Measurements from ENCODE around the gene SNN. TPM values are rescaled to one million over a fixed set of nuclear protein-coding genes. Genes with fewer than 3 reads are reported as not detected.

SNN gene
- total and polyA plus RNA-seq, 2 of the 8 experiments (the other 6 are each of a cell fraction or from before 2014, with no cell fraction given) = 37.4 to 66.9 TPM

DNA sequence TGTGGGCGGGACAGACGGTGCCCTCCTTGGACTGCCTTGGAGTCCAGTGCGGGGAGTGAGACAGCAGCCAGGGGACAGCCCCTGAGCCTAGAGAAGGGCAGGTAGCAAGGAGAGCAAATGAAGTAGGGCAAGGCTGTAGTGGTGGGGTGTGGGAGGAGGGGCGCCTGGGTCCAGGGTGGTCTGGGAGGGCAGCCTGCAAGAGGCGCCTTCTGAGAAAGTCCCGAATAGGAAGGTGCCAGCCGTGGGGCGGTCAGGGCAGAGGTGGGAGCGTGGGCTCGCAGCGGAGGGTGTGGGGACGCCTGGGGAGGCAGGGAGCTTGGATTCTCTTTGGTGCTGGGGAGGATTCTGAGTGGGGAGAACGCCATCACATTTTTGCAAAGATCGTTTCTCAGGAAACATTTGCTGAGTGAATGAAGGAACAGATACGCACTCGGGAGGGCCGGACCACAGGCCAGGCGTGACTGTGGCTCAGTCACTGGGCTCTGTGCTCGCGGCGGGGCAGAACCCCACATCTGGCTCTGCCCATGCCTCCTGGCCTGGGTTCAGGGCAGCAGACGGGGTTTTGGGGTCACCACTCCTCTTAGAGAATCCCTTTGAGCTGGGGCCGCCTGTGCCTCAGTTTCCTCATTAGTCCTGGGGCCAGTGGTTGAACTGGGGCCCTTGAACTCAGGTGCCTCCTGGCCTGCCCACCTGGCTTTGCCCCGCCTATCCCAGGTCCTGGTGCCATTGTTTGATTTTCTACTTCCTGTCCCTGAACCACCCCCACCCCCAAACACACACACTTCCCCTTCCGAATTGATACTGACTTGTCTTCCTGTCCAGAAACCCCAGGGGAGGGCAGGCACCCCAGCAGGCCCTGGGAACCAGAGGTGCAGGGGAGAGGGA, 4.2 kb downstream of the SNN start:
- Histone ChIP-seq H2BK20ac (ENCODE audit: low read length) (no peak overlapping the region), H3K4me2 (ENCODE audit: insufficient read depth in 1 of 2, low read depth in 2 of 2, low read length in 2 of 2) (no peak overlapping the region), H3K27me3 (replicated peaks in 1 of 4; ENCODE audit: control insufficient read depth in 3 of 4, extremely low read depth in 1 of 4, insufficient read depth in 3 of 4, low read length in 3 of 4) (peaks cover 0 to 2% (median 0%) of the 10 kb centered on the region in 4 experiments; a peak in 2 of 7 replicates), H3K4ac (replicated peaks; ENCODE audit: insufficient read length, low read depth, low read length) (no peak overlapping the region), H4K5ac (ENCODE audit: insufficient read length, low read depth, low read length) (no peak overlapping the region), H2BK12ac (ENCODE audit: low read depth, low read length) (no peak overlapping the region), H4K20me1 (replicated peaks in 1 of 2; ENCODE audit: control insufficient read depth in 1 of 2, insufficient read depth in 2 of 2, low read length in 2 of 2) (peaks cover 34 to 69% of the 10 kb centered on the region in 2 experiments), H3K23me2 (ENCODE audit: low read depth, low read length) (peaks cover 5% of the 10 kb centered on the region; the same call in 1 of the 2 replicates), H4K91ac (replicated peaks; ENCODE audit: insufficient read length, low read length) (no peak overlapping the region), H2AFZ (ENCODE audit: low read length) (no peak overlapping the region), H3K9ac (replicated peaks in 1 of 4; ENCODE audit: extremely low read depth in 1 of 4, low read depth in 3 of 4, low read length in 3 of 4) (no peak overlapping the region; a peak in 1 of 7 replicates), H3K4me1 (replicated peaks in 1 of 4; ENCODE audit: control insufficient read depth in 3 of 4, insufficient read depth in 4 of 4, low read length in 3 of 4) (peaks cover 5 to 31% (median 22%) of the 10 kb centered on the region in 4 experiments), H2BK15ac (ENCODE audit: low read length) (no peak overlapping the region), H3K9me3 (ENCODE audit: insufficient read depth in 2 of 2, low read depth in 1 of 2, low read length in 1 of 2) (no peaks in the 10 kb centered on the region), H3K14ac (ENCODE audit: insufficient read length) (no peak overlapping the region), H3K36me3 (ENCODE audit: control insufficient read depth in 2 of 4, insufficient read depth in 4 of 4, low read length in 3 of 4) (peaks cover 3 to 17% (median 14%) of the 10 kb centered on the region in 4 experiments; a peak in 6 of 8 replicates), H4K8ac (ENCODE audit: extremely low read depth, insufficient read depth, low read length) (peak overlapping the region; percentile 57), H3K79me1 (ENCODE audit: low read depth, low read length) (peaks cover 30% of the 10 kb centered on the region), H2AK5ac (ENCODE audit: low read depth, low read length) (0 out of 2 replicates have a peak overlapping the region, but pooled peaks have one; percentile 72), H2BK5ac (ENCODE audit: low read depth, low read length) (peak overlapping the region; percentile 78), H3K23ac (ENCODE audit: insufficient read length) (no peak overlapping the region), H2BK120ac (replicated peaks; ENCODE audit: low read depth, low read length) (no peak overlapping the region), H3K4me3 (ENCODE audit: extremely low read depth in 1 of 4, insufficient read depth in 2 of 4, low read depth in 3 of 4, low read length in 4 of 4) (no peak overlapping the region), H3K18ac (ENCODE audit: extremely low read depth, low read length) (no peak overlapping the region), H3K56ac (replicated peaks; ENCODE audit: insufficient read length, low read depth, low read length) (no peak overlapping the region), H3K79me2 (ENCODE audit: control insufficient read depth in 1 of 2, insufficient read depth in 2 of 2, low read length in 2 of 2) (peaks cover 14 to 64% of the 10 kb centered on the region in 2 experiments), H3K27ac (ENCODE audit: low read depth, low read length) (no peak overlapping the region)
- DNase-seq (ENCODE audit: low read depth in 1 of 2, low spot score in 2 of 2) = no peak
- ChIA-PET POLR2A (ENCODE audit: partially characterized antibody) (interaction anchor here (0.6 to 2.0 kb wide), 4 partner anchors 10 to 177 kb away, joined by 3 to 6 read pairs (median 3); no protein-coding TSS in a partner anchor), CTCF (ENCODE audit: partially characterized antibody) (interaction anchor here (0.8 to 1.4 kb wide), 5 partner anchors 17 to 285 kb away, joined by 3 to 4 read pairs (median 3); no protein-coding TSS in a partner anchor)
- 96% methylated on average over 22 of the region's 25 CpGs; no CpG with 5 or more reads in 1 of the 2 experiments for WGBS, 2 experiments (ENCODE audit: extremely low coverage in 1 of 2, insufficient coverage in 1 of 2, insufficient read length in 1 of 2, insufficient replicate concordance in 2 of 2, low coverage in 1 of 2, low lambda C conversion rate in 2 of 2, missing lambda C conversion rate in 1 of 2)
- no peak for FAIRE-seq
- TF ChIP-seq EP300 (IDR thresholded peaks at IDR 0.05; ENCODE audit: borderline replicate concordance in 1 of 2, low read depth in 2 of 2, low read length in 2 of 2) = no peak
- no peak for TF ChIP-seq TAF7 (optimal IDR thresholded peaks at IDR 0.05; ENCODE audit: borderline replicate concordance, low read depth, low read length)
- no peak for TF ChIP-seq TCF12 (IDR thresholded peaks at IDR 0.05; ENCODE audit: low read depth, low read length)
- no peak for TF ChIP-seq RXRA (IDR thresholded peaks at IDR 0.05; ENCODE audit: insufficient read depth, low read depth, low read length)
- TF ChIP-seq CHD2 (IDR thresholded peaks at IDR 0.05; ENCODE audit: low read length) = no peak
- TF ChIP-seq SIX5 (IDR thresholded peaks at IDR 0.05; ENCODE audit: low read depth, low read length) = no peak
- TF ChIP-seq BACH1 (IDR thresholded peaks at IDR 0.05; ENCODE audit: low read length) = no peak
- TF ChIP-seq TBP (IDR thresholded peaks at IDR 0.05; ENCODE audit: low read depth, low read length) = no peak
- TF ChIP-seq CREB1 (IDR thresholded peaks at IDR 0.05) = no peak
- TF ChIP-seq NRF1 (IDR thresholded peaks at IDR 0.05; ENCODE audit: low read depth, low read length) = no peak
- TF ChIP-seq KDM1A (IDR thresholded peaks at IDR 0.05; ENCODE audit: borderline replicate concordance, low read length) = no peak
- TF ChIP-seq POLR2A (IDR thresholded peaks at IDR 0.05; ENCODE audit: control extremely low read depth in 1 of 2, low read depth in 2 of 2, low read length in 2 of 2) = no peak
